Activated CD8-positive, alpha-beta T cell treated with anti-CD3 and anti-CD28 coated beads for 36 hours (primary cell): ENCODE measurements around the gene NAXD. TPM values are rescaled to one million over a fixed set of nuclear protein-coding genes. Genes with fewer than 3 reads are reported as not detected.
"Not testable (repeated sequence)": the region's sequence is repeated elsewhere in the genome, so short reads cannot be mapped to it uniquely, and the experiment has no call there.

Experiments used
- ATAC-seq: fragments of 200-7000 bp; cut with Tn5 transposase; one replicate; pipeline ENCODE4 v1.10.0; 2021; ENCODE audit warnings: mild to moderate bottlenecking, moderate library complexity
- CTCF ChIA-PET: fragments of 350-600 bp; sonication (Branson Sonifier 250); formaldehyde crosslinking; loops from one replicate; lab custom pipeline; 2021; ENCODE audit warnings: antibody characterized with exemption; lab: Charles Lee
- POLR2A ChIA-PET: fragments of 350-600 bp; sonication (Branson Sonifier 250); formaldehyde crosslinking; loops from one replicate; lab custom pipeline; 2021; ENCODE audit warnings: antibody characterized with exemption; lab: Charles Lee
- DNase-seq: peaks from one replicate; pipeline ENCODE4 v3.0.0-alpha.2; 2020
- H3K27ac Mint-ChIP-seq: one replicate; pipeline ENCODE4 v1.8.0; 2021; ENCODE audit warnings: mild to moderate bottlenecking, mixed read lengths
- H3K27me3 Mint-ChIP-seq: one replicate; pipeline ENCODE4 v1.8.0; 2021; ENCODE audit warnings: mixed read lengths
- H3K36me3 Mint-ChIP-seq: one replicate; pipeline ENCODE4 v1.8.0; 2021; ENCODE audit warnings: low read depth, mixed read lengths
- H3K4me1 Mint-ChIP-seq: one replicate; pipeline ENCODE4 v1.8.0; 2021; ENCODE audit warnings: low read depth, mixed read lengths
- H3K4me3 Mint-ChIP-seq: one replicate; pipeline ENCODE4 v1.8.0; 2021; ENCODE audit warnings: mild to moderate bottlenecking, moderate library complexity, mixed read lengths
- H3K9me3 Mint-ChIP-seq: one replicate; pipeline ENCODE4 v1.8.0; 2021; ENCODE audit warnings: mixed read lengths
- CTCF ChIP-seq: fragments of 200-600 bp; IDR thresholded peaks from one replicate; pipeline ENCODE4 v1.8.0; 2022; ENCODE audit warnings: antibody characterized with exemption, mild to moderate bottlenecking
- intact Hi-C: fragments of 100-400 bp; cut with micrococcal nuclease; formaldehyde crosslinking; loops from one replicate; pipeline ENCODE4 v1.10.0; 2022
- total RNA-seq, 2 experiments: library from RNA; stranded (reverse); gene quantifications; one replicate each; pipeline ENCODE4 v1.2.3, GENCODE V29; 2021

Gene NAXD
- total RNA-seq, 2 experiments from 2014 or later, result 22.7 to 24.8 TPM

- DNase-seq, result peak; percentile 27
- intact Hi-C loops, result loop anchor here (2.0 kb wide), 1 partner anchor 227 kb away; no protein-coding TSS in a partner anchor
- Mint-ChIP-seq H3K27ac (no peak overlapping the region), H3K27me3 (peaks cover 6% of the 10 kb centered on the region), H3K4me1 (no peaks in the 10 kb centered on the region), H3K4me3 (no peak overlapping the region), H3K36me3 (no peaks in the 10 kb centered on the region), H3K9me3 (no peaks in the 10 kb centered on the region)
- peak; percentile 82 for ATAC-seq
- CTCF ChIA-PET, result interaction anchor here (0.7 to 3.3 kb wide), 25 partner anchors 9 to 463 kb away, joined by 3 to 13 read pairs (median 5); partner anchors contain the start of gene NAXD
- POLR2A ChIA-PET, result no interaction called here
- peak; percentile 64 for TF ChIP-seq CTCF
Measured at GRCh38 chr13:110593430-110594130, 21.8 kb upstream of the NAXD start.

GRCh38 chr13:110597041-110597689 lies 18.2 kb upstream of the NAXD start:
- TF ChIP-seq CTCF, result no peak
- CTCF ChIA-PET, result interaction anchor here (1.7 kb wide), 1 partner anchor 142 kb away, joined by 7 read pairs; no protein-coding TSS in a partner anchor
- no peak overlapping the region for H3K4me3 Mint-ChIP-seq
- no peaks in the 10 kb centered on the region for H3K36me3 Mint-ChIP-seq
- no peak for ATAC-seq
- H3K9me3 Mint-ChIP-seq, result no peaks in the 10 kb centered on the region
- no peak overlapping the region for H3K27ac Mint-ChIP-seq
- no peak for DNase-seq
- intact Hi-C loops, result no loop called here
- POLR2A ChIA-PET, result interaction anchor here (0.8 kb wide), 1 partner anchor 12 kb away, joined by 5 read pairs; no protein-coding TSS in a partner anchor
- H3K4me1 Mint-ChIP-seq, result no peaks in the 10 kb centered on the region
- peaks cover 3% of the 10 kb centered on the region for H3K27me3 Mint-ChIP-seq

- H3K27me3 Mint-ChIP-seq, result peaks cover 7% of the 10 kb centered on the region
- no peak overlapping the region for H3K27ac Mint-ChIP-seq
- H3K36me3 Mint-ChIP-seq, result no peaks in the 10 kb centered on the region
- POLR2A ChIA-PET, result no interaction called here
- DNase-seq (no peak), ATAC-seq (no peak)
- CTCF ChIA-PET, result no interaction called here
- no peaks in the 10 kb centered on the region for H3K9me3 Mint-ChIP-seq
- H3K4me3 Mint-ChIP-seq, result no peak overlapping the region
- H3K4me1 Mint-ChIP-seq, result no peaks in the 10 kb centered on the region
- intact Hi-C loops, result no loop called here
- TF ChIP-seq CTCF, result no peak
Measured at GRCh38 chr13:110600261-110600819, 15.0 kb upstream of the NAXD start.

- intact Hi-C loops, result no loop called here
- Mint-ChIP-seq H3K4me1 (no peaks in the 10 kb centered on the region), H3K4me3 (no peak overlapping the region), H3K9me3 (no peaks in the 10 kb centered on the region), H3K27me3 (peaks cover 7% of the 10 kb centered on the region), H3K27ac (no peak overlapping the region), H3K36me3 (no peaks in the 10 kb centered on the region)
- TF ChIP-seq CTCF, result no peak
- DNase-seq, result no peak
- CTCF ChIA-PET, result no interaction called here
- no peak for ATAC-seq
- POLR2A ChIA-PET, result no interaction called here
Measured at GRCh38 chr13:110600980-110601379, 14.4 kb upstream of the NAXD start.

- Mint-ChIP-seq H3K27me3 (peaks cover 7% of the 10 kb centered on the region), H3K9me3 (no peaks in the 10 kb centered on the region), H3K4me3 (no peak overlapping the region), H3K36me3 (no peaks in the 10 kb centered on the region), H3K27ac (no peak overlapping the region), H3K4me1 (no peaks in the 10 kb centered on the region)
- ChIA-PET CTCF (no interaction called here), POLR2A (no interaction called here)
- TF ChIP-seq CTCF, result no peak
- DNase-seq (no peak), ATAC-seq (no peak)
- intact Hi-C loops, result no loop called here
Measured at GRCh38 chr13:110605132-110605531, 10.2 kb upstream of the NAXD start.

- H3K4me3 Mint-ChIP-seq, H3K4me1 Mint-ChIP-seq, H3K27me3 Mint-ChIP-seq, CTCF ChIA-PET, intact Hi-C loops, H3K27ac Mint-ChIP-seq, ATAC-seq, DNase-seq, POLR2A ChIA-PET, H3K36me3 Mint-ChIP-seq, H3K9me3 Mint-ChIP-seq: not testable (repeated sequence)
Measured at GRCh38 chr13:110606281-110606680, 9.1 kb upstream of the NAXD start.
